Hepatocyte (in vitro differentiated cells): ENCODE measurements around the gene SNAPC1. TPM values are rescaled to one million over a fixed set of nuclear protein-coding genes. Genes with fewer than 3 reads are reported as not detected.
A peak's percentile ranks its signal among the peaks of the same experiment; 100 is the strongest.

Source experiments
- DNase-seq: peaks from one replicate; pipeline ENCODE4 v3.0.0-alpha.2; 2016; ENCODE audit warnings: low spot score
- H2AFZ ChIP-seq: fragments of 200-600 bp; sonication (generic); 2 replicates; pipeline ENCODE4 v1.6.0; 2016; ENCODE audit warnings: antibody characterized with exemption, mild to moderate bottlenecking
- H3K27ac ChIP-seq: fragments of 200-600 bp; sonication (generic); 2 replicates; pipeline ENCODE4 v1.5.1; 2016; ENCODE audit warnings: mild to moderate bottlenecking
- H3K27me3 ChIP-seq: fragments of 200-600 bp; sonication (generic); 2 replicates; pipeline ENCODE4 v1.6.1; 2016
- H3K36me3 ChIP-seq: fragments of 200-600 bp; sonication (generic); replicated peaks from 2 replicates; pipeline ENCODE4 v1.5.1; 2016; ENCODE audit warnings: low read depth; ENCODE audit not compliant: insufficient read depth
- H3K4me1 ChIP-seq: fragments of 200-600 bp; sonication (generic); 2 replicates; pipeline ENCODE4 v1.5.1; 2016; ENCODE audit warnings: mild to moderate bottlenecking, moderate library complexity; ENCODE audit not compliant: insufficient read depth
- H3K4me2 ChIP-seq: fragments of 200-600 bp; sonication (generic); 2 replicates; pipeline ENCODE4 v1.6.0; 2016
- H3K4me3 ChIP-seq: fragments of 200-600 bp; sonication (generic); 2 replicates; pipeline ENCODE4 v1.5.1; 2016; ENCODE audit warnings: mild to moderate bottlenecking
- H3K79me2 ChIP-seq: fragments of 200-600 bp; sonication (generic); 2 replicates; pipeline ENCODE4 v1.6.0; 2017; ENCODE audit warnings: mild to moderate bottlenecking
- H3K9me2 ChIP-seq: fragments of 200-600 bp; sonication (generic); replicated peaks from 2 replicates; pipeline ENCODE4 v1.6.0; 2017; ENCODE audit warnings: mild to moderate bottlenecking; ENCODE audit not compliant: insufficient read depth
- H3K9me3 ChIP-seq: fragments of 200-600 bp; sonication (generic); 2 replicates; pipeline ENCODE4 v1.5.1; 2016; ENCODE audit warnings: low read depth, mild to moderate bottlenecking
- H4K20me1 ChIP-seq: fragments of 200-600 bp; sonication (generic); 2 replicates; pipeline ENCODE4 v1.6.0; 2016; ENCODE audit warnings: mild to moderate bottlenecking; ENCODE audit not compliant: insufficient read depth, poor library complexity, severe bottlenecking
- CTCF ChIP-seq: fragments of 200-600 bp; sonication (generic); IDR thresholded peaks from 2 replicates; pipeline ENCODE4 v1.5.1; 2016; ENCODE audit warnings: antibody characterized with exemption, mild to moderate bottlenecking; ENCODE audit not compliant: poor library complexity
- EZH2 ChIP-seq: fragments of 200-600 bp; sonication (generic); IDR thresholded peaks from 2 replicates; pipeline ENCODE4 v1.6.1; 2016; ENCODE audit warnings: antibody characterized with exemption, mild to moderate bottlenecking, borderline replicate concordance
- EZH2phosphoT487 ChIP-seq: fragments of 200-600 bp; sonication (generic); IDR thresholded peaks from one replicate; pipeline ENCODE4 v1.6.1; 2018; ENCODE audit warnings: antibody characterized with exemption, mild to moderate bottlenecking, low read depth, moderate library complexity; ENCODE audit not compliant: unreplicated experiment, severe bottlenecking
- WGBS: methylation state at CpG from one replicate; pipeline ENCODE4 v1.1.6; 2016; ENCODE audit warnings: low lambda C conversion rate; ENCODE audit errors: missing lambda C conversion rate; 5-methylcytosine and 5-hydroxymethylcytosine counted together
- polyA plus RNA-seq: library from polyadenylated mRNA; unstranded; fragments of >200 nt; fragmentation: Nextera tagmentation; extraction: Ambion mirVana; gene quantifications from 2 replicates; pipeline ENCODE4 v1.2.1, GENCODE V29; 2016
- total RNA-seq: library from RNA; depleted of rRNA; stranded (reverse); fragments of >200 nt; gene quantifications from 2 replicates; pipeline ENCODE4 v1.2.3, GENCODE V29; 2014

SNAPC1 gene
- total and polyA plus RNA-seq, 2 experiments from 2014 or later: 3.4 to 10.5 TPM

GRCh38 chr14:61759878-61760277 is 2.3 kb upstream of the SNAPC1 start:
- H3K27ac ChIP-seq: no peak overlapping the region
- no peak overlapping the region for H3K4me2 ChIP-seq
- H4K20me1 ChIP-seq: no peaks in the 10 kb centered on the region
- H3K79me2 ChIP-seq: peaks cover 22% of the 10 kb centered on the region
- no peak overlapping the region for H3K4me3 ChIP-seq
- no peaks in the 10 kb centered on the region for H3K9me2 ChIP-seq
- no peaks in the 10 kb centered on the region for H3K36me3 ChIP-seq
- peaks cover 3% of the 10 kb centered on the region for H3K4me1 ChIP-seq
- no peak for DNase-seq
- no peaks in the 10 kb centered on the region for H3K9me3 ChIP-seq
- H3K27me3 ChIP-seq: no peaks in the 10 kb centered on the region
- TF ChIP-seq EZH2: no peak
- no peak for TF ChIP-seq CTCF
- no peak for TF ChIP-seq EZH2phosphoT487
- WGBS: 98% methylated on average over 7 of the region's 7 CpGs
- no peak overlapping the region for H2AFZ ChIP-seq

- Histone ChIP-seq H3K79me2 (peaks cover 30% of the 10 kb centered on the region), H3K27ac (peak overlapping the region; percentile 81), H3K4me3 (no peak overlapping the region), H3K36me3 (no peaks in the 10 kb centered on the region), H2AFZ (peak overlapping the region; percentile 68), H3K9me2 (no peaks in the 10 kb centered on the region), H3K4me1 (peaks cover 10% of the 10 kb centered on the region), H3K4me2 (peak overlapping the region; percentile 71), H3K9me3 (no peaks in the 10 kb centered on the region), H3K27me3 (no peaks in the 10 kb centered on the region), H4K20me1 (no peaks in the 10 kb centered on the region)
- TF ChIP-seq EZH2phosphoT487: no peak
- no peak for TF ChIP-seq EZH2
- no peak for TF ChIP-seq CTCF
- 61% methylated on average over 5 of the region's 5 CpGs for WGBS
- DNase-seq: no peak
These were observed 663 bp upstream of the SNAPC1 start for GRCh38 chr14:61761557-61761956.

- Histone ChIP-seq H3K27ac (no peak overlapping the region), H2AFZ (no peak overlapping the region), H3K9me3 (no peaks in the 10 kb centered on the region), H3K4me3 (no peak overlapping the region), H3K27me3 (no peaks in the 10 kb centered on the region), H3K79me2 (peaks cover 41% of the 10 kb centered on the region), H3K36me3 (no peaks in the 10 kb centered on the region), H3K4me2 (peak overlapping the region; percentile 87), H3K4me1 (peaks cover 10% of the 10 kb centered on the region), H4K20me1 (no peaks in the 10 kb centered on the region), H3K9me2 (no peaks in the 10 kb centered on the region)
- no peak for DNase-seq
- TF ChIP-seq CTCF: no peak
- no peak for TF ChIP-seq EZH2phosphoT487
- no peak for TF ChIP-seq EZH2
- 73% methylated on average over 5 of the region's 5 CpGs for WGBS
These were observed 2.3 kb downstream of the SNAPC1 start for GRCh38 chr14:61764342-61765122.
